Uterine smooth muscle cell (primary cell): ENCODE results near the gene SEC31B. TPM values are rescaled to one million over a fixed set of nuclear protein-coding genes. Genes with fewer than 3 reads are reported as not detected.

Experiments used
- total RNA-seq: library from RNA; depleted of rRNA; stranded (reverse); fragments of >200 nt; gene quantifications from 2 replicates; pipeline ENCODE4 v1.2.3, GENCODE V29; 2014

SEC31B gene
- 1.2 and 2.9 TPM in 2 replicates for total RNA-seq

GRCh38 chr10:100519311-100520051 is at the start of gene SEC31B:
TSS of gene SEC31B (minus strand) at chr10:100519861. CDS start at chr10:100516952, 2,909 bp downstream.

GRCh38 chr10:100535715-100536353 is 16.2 kb upstream of the SEC31B start, which contains the start of gene HIF1AN:
TSS of gene HIF1AN (plus strand) at chr10:100535943. CDS start at chr10:100535959, 16 bp downstream.

GRCh38 chr10:100529475-100530298 is 10.0 kb upstream of the SEC31B start, which contains the start of gene NDUFB8:
TSS of gene NDUFB8 (minus strand) at chr10:100529871. CDS start at chr10:100529851, 20 bp downstream.

GRCh38 chr10:100462709-100463108 is 57.0 kb downstream of the SEC31B start, which contains the start of gene WNT8B:
TSS of gene WNT8B (plus strand) at chr10:100463009. CDS start at chr10:100463169, 160 bp downstream.

Other genes starting within 250 kb of the SEC31B start
- 46.4 and 47.4 TPM in 2 replicates for gene BLOC1S2, start 233.2 kb downstream of the SEC31B start, total RNA-seq
- under 0.01 TPM in 1 of 2 replicates, not detected in the other for gene PKD2L1, start 189.6 kb downstream of the SEC31B start, total RNA-seq
- gene SCD, start 172.6 kb downstream of the SEC31B start, total RNA-seq = 532 and 1,071 TPM in 2 replicates
- not detected in 2 replicates for gene WNT8B, start 56.9 kb downstream of the SEC31B start, total RNA-seq
- gene NDUFB8, start 10.0 kb upstream of the SEC31B start, total RNA-seq = 101 and 110 TPM in 2 replicates
- gene HIF1AN, start 16.1 kb upstream of the SEC31B start, total RNA-seq = 15.6 and 15.8 TPM in 2 replicates
- under 0.01 TPM in 1 of 2 replicates, not detected in the other for gene PAX2, start 225.7 kb upstream of the SEC31B start, total RNA-seq